HK-2 (cell line): ENCODE measurements around the gene ITPRIP.

Experiments used
- DNase-seq: peaks from one replicate; pipeline ENCODE4 v3.0.0-alpha.2; 2018; ENCODE audit not compliant: unreplicated experiment

The ITPRIP gene

DNA sequence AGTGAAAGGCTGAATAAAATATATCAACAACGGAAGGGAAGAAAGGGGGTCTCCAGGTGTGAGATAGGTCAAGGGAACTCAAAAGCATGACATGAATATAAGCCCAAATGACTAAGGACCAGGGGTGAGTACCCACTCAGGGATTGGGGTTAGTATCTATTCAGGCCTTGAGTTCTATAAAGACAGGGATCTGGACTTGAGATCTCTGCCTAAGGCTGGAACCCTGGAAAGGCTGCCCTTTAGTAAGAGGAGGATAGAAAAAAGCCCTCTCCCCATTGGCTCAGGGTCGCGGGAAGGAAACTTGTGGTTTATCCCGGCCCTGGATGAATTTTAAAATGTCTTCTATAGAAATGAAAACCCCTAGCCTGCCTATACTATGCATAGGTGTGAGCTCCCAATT, 2.4 kb upstream of the ITPRIP start:
- DNase-seq = no peak

DNA sequence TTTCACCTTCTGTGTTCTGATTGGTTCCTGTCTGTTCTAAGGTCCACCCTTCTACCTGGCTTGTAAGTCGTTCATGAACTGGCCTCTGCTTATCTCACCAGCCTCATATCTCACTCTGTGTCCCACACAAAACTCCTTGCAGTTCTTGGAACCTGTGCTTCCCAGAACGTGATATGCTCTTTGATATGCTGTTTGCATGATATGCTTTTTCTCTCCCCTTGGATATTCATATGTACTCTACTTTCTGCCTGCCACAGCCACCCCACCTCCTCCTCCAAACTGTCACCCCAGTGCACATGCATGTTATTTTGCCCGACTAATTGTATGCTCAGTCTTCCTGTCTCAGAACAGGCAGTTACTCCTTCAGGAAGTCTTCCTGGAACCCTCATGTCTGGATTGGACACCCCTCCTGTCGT, 1.9 kb upstream of the ITPRIP start:
- no peak for DNase-seq

DNA sequence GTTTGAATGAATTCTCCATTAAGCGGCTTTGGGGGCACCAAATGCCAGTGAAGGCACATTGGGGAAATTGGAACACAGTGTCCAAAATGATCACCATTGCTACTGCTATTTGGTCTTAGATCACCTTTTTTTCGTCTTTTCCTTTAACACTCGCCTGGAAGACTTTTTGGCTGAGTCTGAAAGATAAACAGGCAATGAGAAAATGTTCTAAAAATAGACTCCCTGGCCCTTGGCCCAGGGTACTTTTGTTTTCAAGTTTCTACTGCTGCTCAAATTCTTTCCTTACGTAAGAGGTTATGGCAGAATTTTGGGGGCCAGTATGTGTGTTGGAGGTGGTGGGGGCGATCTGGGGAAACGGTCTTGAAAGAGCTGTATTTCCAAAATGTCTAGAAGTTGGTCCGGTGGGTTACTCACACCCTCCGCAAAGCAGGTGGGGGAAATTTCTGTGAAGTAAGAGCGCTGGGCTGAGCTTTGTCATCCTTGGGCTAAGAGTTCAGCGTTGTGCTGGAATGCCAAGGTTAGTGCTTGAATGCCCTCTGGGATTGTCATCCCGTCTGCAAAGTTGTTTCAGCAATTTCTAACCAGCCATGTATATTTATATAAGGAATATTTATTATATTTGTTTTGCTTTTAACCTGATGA, 1.3 kb upstream of the ITPRIP start:
- DNase-seq = no peak

DNA sequence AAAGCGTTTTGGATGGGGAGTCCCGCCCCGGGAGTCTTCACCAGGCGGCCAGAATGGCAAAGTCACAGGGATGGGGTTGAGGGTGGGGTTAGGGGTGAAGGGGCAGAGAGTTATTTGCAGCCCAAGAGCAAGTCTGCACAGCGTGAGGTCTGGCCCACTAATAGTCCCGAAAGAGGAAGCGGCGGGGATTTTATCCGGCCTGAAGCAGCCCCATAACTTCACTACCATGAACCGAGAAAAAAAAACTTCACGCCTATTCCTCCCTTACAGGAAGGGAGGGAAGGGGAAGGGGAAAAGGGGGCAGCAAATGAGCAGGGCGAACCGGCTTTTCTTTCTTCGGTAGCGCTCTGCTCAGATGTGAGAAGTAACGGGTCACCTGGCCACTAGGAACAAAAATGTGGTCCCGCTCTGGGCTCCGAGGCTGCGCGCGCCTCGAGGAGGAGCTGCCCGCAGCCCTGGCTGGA, 712 bp downstream of the ITPRIP start:
- DNase-seq = no peak

DNA sequence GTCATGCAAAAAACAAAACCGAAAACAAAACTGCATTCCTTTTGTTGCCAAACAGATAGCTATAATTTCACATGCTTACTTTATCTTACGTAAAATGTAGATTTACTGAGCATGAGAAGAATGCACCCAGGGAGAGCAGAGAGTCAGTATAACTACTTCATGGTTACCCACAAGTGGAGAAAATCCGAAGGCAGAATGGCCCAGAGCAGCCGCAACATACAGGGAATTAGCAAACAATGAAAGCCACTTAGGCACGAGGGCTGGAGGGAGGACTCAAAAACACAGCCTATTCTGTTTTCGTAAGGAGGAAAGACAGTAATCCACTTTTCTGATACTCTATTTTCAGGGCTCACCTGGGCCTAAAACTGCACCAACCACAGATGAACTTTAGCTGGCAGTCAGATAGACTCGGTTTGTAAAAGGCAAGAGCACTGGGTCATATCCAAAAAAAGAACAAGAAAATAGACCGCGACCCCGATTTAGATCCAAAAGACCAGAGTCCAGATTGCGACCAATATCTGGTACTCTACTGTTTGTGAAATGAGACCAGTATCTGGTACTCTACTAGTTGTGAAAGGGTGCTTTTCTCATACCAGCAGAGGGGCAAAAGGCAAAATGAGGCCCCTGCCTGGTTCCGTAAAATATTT, 1.3 kb downstream of the ITPRIP start:
- peak; percentile 28 for DNase-seq

DNA sequence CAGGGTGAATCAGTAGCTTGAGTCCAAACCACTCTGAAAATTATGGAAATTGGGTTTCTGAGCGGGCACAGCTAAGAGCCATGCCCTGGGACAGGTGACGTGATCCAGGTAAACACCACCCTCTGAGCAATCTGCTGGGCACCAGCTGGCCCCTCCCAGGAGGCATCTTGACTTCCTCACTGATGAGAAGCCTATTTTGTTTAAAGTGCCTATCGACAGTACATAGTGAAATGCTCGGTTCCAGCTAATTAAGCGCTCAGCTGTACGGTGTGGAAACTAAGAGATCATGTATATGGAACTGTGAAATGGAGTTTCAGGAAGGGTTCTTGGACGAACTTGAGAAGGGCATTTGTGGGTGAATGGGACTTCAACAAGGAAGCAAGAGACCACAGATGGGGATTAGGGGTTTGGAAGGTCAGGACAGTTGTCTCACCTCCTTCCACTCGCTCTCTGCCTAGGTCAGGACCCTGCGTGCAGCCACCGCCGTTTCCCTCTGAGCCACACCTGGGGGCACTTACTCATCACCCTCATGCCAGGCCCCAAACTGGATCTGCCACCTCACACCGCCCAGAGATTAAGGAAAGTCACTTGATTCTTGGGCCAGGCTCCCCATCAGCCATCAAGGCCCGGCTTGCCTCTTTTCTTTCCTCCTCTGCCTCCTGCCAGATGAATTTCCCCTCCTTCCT, 3.2 kb downstream of the ITPRIP start:
- DNase-seq = no peak

DNA sequence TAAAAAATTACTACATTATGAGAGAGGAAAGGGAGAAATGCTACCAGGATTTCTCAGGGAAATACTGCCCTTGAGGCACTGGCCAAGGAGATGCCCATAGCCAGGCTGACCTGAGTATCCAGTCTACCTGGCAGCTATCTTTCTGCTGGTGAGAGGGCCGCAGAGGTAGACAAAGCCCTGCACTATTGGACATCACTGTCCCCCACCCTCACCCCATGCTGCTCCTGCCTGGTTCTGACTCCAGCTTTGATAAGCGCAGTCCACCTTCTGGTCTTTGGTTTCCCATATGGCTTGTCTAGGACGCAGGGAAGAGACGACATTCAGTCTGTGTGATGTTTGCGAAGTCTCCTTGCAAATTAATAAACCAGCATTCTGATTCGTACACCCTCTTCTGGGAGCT, 3.7 kb downstream of the ITPRIP start:
- no peak for DNase-seq

DNA sequence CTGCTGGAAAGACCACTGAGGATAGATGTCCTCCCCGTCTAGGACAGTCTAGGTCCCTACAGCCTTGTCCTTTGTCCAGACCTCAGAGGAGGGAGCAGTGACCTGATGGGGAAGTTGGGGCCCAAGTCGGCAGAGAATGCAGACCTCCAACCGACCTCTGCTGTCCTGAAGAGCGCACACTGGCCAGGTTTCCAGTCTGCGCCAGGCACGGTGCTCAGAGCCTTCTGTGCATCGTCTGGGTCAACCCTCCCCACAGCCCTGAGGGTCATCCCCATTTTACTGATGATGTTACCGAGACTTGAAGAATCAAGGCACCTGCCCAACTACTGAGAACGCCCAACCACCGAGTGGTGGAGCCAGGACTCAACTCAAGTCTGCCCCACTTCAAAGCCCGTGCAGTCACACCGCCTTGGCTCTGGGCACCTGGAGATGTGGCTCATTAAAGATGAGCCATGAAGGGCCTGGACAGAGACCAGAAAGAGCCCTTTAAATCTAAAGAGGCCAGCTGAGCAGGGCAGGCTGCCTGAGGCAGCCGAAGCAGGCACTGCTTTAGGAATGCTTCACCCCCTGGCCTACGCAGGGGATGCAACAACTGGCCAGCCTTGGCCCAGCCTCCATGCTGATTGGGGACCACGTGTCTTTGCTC, 4.4 kb downstream of the ITPRIP start:
- DNase-seq = no peak

DNA sequence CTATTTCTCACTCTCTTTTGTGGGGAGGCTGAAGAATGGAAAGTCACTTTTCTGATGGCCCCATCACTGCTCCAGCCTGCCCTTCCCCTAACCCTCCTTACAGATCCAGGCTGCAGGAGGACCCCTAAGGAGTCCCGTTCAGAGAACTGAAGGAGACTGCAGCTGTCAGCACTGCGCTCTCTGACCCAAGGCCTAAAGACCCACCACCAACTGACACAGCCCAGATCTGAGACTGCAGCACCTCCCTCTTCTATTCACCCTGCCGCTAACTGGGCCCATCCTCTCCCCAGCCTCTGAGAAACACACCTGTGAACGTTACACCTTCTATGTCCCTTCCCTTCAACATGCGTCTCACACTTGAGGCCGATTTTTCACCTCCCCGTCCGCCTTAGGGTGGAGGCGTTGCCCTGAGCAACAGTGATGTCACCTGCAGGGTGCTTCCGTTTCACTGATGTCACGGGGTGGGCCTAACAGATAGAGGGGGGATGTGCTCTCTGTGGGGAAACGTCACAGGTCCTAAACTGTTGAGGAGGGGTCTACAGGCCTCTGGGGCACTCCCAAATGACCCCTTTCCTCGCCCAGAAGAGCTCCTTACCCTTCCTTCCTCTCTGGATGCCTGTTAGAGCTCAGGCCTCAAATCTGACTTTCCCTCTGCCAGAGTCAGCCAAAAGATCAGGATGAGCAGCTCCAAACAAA, 5.1 kb downstream of the ITPRIP start:
- DNase-seq = no peak

DNA sequence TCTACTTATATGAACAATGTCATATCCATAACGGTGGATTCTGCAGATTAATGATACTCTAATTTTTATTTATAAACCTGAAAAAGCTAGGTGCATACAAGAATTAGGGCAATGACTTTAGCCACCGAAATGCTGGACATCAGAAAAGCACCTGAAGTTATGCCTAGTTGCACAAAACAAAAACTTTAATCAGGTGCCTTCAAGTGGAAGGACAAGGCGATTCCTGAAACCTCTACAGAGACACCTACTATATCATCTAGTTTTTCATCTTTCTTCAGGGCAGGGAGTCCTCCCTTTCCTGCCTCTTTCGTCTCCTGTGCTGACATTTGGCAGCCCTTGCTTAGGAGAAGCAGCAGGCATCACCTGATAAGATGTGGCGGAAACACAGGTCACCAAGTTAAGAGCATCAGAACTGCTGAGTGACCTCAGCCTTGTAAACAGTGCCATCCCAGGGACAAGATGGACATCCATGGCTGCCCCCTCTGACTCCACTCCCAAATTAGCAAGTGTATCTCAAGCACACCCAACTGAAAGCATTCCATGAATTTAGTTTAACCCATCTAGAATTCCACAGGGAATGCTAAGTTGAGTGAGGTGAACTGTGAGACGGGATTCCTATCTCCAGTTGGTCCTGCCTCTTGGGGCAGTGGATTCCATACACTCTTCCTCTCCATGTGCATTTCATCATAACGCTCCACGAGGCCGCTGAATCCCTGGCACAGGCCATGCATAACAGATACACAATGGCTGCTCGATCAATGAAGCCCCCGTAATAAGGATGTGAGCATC, 5.8 kb downstream of the ITPRIP start:
- DNase-seq = no peak

DNA sequence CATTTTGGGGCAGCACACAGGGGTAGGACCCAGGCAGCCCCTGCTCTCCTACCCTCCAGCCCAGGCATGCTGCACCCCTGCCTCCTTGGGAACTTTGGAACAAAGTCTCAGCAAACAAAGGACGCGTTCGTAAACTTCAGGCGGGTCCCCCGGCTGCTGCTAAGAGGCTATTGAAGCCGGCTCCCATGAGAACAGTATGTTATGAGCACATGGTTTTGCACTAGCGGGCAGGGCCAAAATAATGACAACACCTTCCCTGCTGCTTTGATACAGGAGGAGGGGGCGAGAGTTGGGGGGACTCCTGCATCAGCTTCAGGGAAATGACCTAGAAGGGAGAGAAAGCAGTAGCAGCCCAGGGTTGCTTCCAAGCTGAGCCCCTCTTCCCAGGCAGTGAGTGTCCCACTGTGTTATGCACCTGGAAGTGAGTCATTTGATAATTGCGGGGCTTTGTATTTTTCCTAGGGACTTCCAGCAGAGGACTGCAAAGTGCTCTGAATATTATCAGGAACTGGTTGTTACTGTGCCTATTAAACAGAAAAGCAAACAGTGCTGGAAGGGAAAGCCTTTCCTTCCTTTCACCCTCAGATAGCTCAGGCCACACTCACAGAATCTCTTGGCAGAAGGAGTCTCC, 6.9 kb downstream of the ITPRIP start:
- DNase-seq = no peak

DNA sequence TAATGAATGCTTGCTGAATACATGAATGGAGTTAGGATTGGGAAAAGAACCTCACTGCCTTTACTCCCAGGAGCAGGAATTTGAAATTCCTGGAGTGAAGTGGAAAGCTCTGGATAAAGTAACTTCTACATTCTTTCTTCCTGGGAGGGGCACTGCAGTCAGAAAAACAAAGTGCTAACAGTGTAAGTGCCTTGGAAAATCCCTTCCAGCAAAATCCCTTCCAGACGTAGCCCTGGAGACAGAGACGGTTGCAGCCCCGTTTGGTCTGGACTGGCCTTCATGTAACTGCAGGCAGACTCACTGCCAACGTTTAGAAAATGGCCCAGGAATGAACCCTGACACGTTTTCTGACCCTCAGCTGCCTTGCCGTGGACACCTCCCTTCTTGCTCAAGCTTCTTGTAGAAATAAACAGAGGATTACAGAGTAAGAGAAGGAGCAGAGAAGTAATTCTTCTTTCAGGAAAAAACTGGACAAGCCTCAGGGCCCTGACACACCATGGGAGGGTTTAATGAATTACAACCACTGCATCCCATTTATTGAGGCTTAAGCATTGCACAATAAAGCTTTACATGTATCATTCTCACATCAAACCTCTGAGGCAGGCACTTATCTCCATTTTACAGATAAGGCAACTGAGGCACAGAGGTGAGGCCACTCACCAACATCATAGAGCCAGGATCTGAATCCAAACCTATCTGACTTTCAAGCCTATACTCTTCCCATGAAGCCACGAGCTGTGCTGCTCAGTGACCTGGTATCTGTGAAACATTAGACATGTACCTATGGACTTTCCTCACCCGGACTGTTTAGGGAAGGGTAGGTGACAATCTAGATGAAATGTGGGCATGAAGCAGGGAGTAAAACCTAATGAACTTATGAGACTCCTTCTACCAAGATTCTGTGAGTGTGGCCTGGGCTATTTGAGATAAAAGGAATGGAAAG, 7.8 kb downstream of the ITPRIP start:
- peak; percentile 28 for DNase-seq

DNA sequence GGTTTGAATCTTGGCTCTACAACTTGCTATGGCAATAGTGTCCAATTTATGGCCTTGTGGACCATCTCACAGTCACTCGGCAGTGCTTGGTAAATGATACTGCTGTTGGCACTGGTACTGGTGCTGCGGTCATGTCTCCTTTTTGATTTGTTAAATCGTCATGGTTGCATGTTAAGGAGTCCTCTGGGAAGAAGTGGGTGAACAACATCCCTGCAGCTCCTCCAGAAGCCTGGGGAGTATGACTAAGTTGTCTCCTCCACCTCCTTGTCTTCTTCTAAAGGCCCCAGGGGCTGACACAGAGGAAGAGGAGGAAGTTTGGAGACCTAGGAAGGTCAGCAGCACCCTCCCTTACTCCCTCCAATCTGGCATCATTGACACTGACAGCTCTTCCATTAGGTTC, 8.5 kb downstream of the ITPRIP start:
- no peak for DNase-seq

DNA sequence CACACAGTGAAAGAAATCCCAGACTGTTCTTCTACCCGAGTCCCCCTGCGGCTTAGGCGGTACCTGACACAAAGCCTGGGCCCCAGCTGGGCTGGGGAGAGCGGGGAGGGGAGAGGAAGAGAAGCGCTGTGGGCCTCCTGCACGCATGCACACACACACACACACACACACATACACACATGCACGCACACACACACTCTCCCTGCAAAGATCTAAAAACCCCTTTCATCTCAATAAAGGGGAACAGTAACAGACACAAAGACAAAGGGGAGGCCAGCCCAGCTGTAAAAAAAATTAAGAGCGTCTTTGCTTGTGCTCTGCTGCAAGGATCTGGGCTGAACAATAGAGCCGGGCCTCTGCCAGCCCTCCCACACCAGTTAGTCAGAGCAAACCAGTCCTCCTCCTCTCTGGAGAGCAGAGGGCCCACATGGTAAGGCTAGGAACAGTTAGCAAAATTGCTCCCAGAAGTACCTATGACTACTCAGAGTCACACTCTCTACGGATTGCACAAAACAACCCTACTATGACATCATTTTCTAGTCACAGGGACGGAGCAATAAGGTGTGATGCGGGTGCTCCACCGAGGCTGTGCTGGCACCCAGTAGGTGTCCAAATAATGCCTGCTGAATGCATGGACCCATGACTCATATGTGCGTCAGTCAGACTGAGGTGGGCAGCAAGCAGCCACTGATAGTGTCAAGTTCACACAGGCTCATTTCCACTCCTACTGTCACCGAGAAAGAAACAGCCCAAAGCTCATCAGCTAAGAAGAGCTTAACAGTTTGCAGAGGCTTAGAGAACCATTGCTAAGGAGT, 9.2 kb downstream of the ITPRIP start:
- DNase-seq = peak; percentile 48

DNA sequence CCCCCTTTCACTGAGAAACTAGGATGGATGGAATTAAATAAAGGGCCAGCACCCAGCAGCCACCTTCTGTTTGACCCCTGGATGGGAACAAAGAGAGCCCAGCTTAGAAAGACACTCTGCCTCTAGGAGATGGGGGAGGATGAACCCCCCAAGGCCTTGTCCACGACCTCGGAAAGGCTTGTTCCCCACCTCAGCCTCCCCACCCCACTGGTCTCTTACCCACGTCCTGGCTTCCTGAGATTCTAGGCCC, 9.7 kb downstream of the ITPRIP start:
- no peak for DNase-seq

DNA sequence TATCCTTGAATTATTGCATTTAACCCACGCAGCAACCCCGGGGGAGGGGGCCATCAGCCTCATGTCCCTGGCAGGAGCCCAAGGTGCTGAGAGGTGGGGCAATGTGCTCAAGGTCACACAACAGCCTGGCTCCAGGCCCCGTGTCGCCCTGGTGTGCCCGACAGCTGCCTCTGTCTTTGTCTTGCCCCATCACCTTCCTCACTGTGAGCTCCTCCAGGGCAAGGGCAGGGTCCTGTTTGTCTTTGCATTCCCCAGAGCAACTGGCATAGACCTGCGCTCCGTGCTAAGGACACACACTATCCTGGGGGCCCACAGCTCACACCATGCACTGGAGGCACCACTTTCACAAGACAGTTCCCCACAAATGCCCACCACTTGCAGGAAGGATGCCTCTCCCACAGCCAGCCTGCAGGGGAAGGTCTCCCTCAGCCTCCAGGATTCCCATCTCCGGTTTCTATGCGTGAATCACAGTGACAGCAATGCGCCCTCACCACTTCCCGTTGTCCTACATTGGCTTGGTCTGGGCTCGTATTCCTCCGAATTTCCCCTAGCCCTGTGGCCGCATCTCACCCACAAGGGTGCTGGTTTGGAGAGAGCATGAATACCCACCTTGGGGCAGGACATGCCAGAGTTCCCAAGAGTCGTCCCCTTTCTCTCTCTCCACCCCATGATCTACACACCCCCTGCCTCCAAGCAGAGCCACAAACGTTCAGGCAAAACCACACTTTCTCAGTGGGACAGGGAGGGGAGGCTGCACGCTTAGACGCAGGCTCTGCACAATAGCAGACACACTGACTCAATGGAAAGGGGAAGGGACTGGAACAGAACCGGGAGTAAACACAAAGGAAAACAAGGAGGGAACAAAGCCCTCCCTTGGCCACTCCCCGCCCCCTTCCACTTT, 10.3 kb downstream of the ITPRIP start:
- DNase-seq = no peak

DNA sequence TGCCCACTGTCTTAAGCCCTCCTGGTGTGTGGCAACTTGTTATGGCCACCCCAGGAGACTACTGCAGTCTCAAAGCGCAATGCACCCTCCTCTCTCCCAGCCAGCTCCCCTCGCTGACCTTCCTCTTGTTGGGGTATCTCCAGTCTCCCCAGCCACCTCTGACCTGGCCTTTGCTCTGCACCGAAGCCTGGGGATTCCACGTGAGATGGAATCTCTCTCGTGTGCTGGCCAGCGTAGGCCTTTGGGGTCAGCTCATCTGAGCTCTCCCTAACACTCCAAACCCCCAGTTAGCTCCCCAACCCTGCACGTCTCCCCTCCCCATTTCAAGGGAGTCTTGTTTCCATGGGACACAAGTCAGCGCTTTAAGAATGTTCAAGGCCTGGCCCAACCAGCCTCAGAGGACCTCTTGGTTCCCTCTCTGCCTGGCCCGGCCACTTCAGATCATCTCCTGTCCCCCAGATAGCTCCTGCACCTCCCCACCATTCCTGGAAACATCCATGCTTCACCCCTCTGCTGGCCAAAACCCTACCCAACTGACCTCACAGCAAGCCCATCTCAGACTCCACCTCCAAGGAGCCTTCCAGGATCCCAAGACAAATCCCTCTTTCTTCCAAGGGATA, 11.2 kb downstream of the ITPRIP start:
- DNase-seq = no peak
